Measurements from ENCODE around the gene RIN1. TPM values are rescaled to one million over a fixed set of nuclear protein-coding genes. Genes with fewer than 3 reads are reported as not detected.

Gene RIN1
- polyA plus RNA-seq, 1 donor from 2014 or later = 0.28 TPM

- Mint-ChIP-seq H3K9me3 (no peaks in the 10 kb centered on the region), H3K27ac (peak overlapping the region; percentile 98 to 99 (median 99)), H3K36me3 (peaks cover 1% of the 10 kb centered on the region), H3K4me3 (peak overlapping the region; percentile 58 to 93 (median 77)), H3K27me3 (peaks cover 4% of the 10 kb centered on the region), H3K4me1 (peaks cover 14 to 28% (median 16%) of the 10 kb centered on the region in 3 donors)
Measured at GRCh38 chr11:66282468-66283455, 53.5 kb downstream of the RIN1 start.

Other genes with a start within 250 kb of the RIN1 start
- gene KLC2, start 78.7 kb downstream of the RIN1 start, polyA plus RNA-seq = 13.6 TPM
- gene RAB1B, start 67.8 kb downstream of the RIN1 start, polyA plus RNA-seq = 14.8 TPM
- gene CNIH2, start 58.3 kb downstream of the RIN1 start, polyA plus RNA-seq = not detected
- 72.5 TPM for gene YIF1A, start 47.3 kb downstream of the RIN1 start, polyA plus RNA-seq
- not detected for gene TMEM151A, start 44.5 kb downstream of the RIN1 start, polyA plus RNA-seq
- 0.19 TPM for gene CD248, start 19.4 kb downstream of the RIN1 start, polyA plus RNA-seq
- gene BRMS1, start 8.7 kb upstream of the RIN1 start, polyA plus RNA-seq = 80.6 TPM
- gene B4GAT1, start 11.2 kb upstream of the RIN1 start, polyA plus RNA-seq = 6.1 TPM
- 3.0 TPM for gene SLC29A2, start 35.3 kb upstream of the RIN1 start, polyA plus RNA-seq
- gene NPAS4, start 84.6 kb upstream of the RIN1 start, polyA plus RNA-seq = not detected
- 92.2 TPM for gene MRPL11, start 102.4 kb upstream of the RIN1 start, polyA plus RNA-seq
- 4.3 TPM for gene PELI3, start 130.5 kb upstream of the RIN1 start, polyA plus RNA-seq
- 24.5 TPM for gene DPP3, start 144.0 kb upstream of the RIN1 start, polyA plus RNA-seq
- 10.3 TPM for gene BBS1, start 174.2 kb upstream of the RIN1 start, polyA plus RNA-seq
- 21.6 TPM for gene ZDHHC24, start 209.6 kb upstream of the RIN1 start, polyA plus RNA-seq
- not detected for gene ACTN3, start 210.5 kb upstream of the RIN1 start, polyA plus RNA-seq
- gene CTSF, start 232.2 kb upstream of the RIN1 start, polyA plus RNA-seq = 7.0 TPM

Measured in IgD-negative memory B cell (primary cell).